LNCaP clone FGC (cell line): Measurements from ENCODE around the gene TMPRSS9.

Experiments used
- DNase-seq: peaks from one replicate; pipeline ENCODE4 v3.0.0-alpha.2; 2011; ENCODE audit warnings: low read depth
- H3K4me3 ChIP-seq: 2 replicates; pipeline ENCODE4 v1.5.1; 2011; ENCODE audit warnings: mild to moderate bottlenecking, low read depth, low read length, control low read depth
- TF ChIP-seq, protein P1 (sequence below): IDR thresholded peaks from 2 replicates; pipeline ENCODE4 v1.5.1; 2012; ENCODE audit warnings: mild to moderate bottlenecking; ENCODE audit not compliant: control insufficient read depth, insufficient read depth; ENCODE audit errors: extremely low read depth

Gene TMPRSS9

DNA sequence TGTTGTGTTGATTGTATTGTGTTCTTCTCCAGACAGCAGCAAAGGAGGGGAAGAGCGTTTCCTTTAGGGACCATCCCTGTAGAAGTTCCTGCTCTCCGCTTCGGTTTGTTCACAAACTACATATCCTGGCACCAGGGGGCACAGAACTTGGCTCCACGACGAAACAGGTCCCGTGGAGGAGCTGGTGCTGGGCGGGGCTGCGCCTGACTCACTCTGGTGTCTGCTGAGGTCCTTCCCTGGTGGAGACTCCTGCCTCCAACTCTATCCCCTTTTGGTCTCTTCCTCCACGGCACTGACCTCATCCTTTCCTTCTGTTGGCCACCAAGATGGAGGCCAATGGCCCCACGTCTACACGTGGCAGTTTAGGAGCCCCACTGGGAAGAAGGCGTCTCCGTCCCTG, 14.7 kb downstream of the TMPRSS9 start:
- DNase-seq, result no peak
- TF ChIP-seq, protein P1, sequence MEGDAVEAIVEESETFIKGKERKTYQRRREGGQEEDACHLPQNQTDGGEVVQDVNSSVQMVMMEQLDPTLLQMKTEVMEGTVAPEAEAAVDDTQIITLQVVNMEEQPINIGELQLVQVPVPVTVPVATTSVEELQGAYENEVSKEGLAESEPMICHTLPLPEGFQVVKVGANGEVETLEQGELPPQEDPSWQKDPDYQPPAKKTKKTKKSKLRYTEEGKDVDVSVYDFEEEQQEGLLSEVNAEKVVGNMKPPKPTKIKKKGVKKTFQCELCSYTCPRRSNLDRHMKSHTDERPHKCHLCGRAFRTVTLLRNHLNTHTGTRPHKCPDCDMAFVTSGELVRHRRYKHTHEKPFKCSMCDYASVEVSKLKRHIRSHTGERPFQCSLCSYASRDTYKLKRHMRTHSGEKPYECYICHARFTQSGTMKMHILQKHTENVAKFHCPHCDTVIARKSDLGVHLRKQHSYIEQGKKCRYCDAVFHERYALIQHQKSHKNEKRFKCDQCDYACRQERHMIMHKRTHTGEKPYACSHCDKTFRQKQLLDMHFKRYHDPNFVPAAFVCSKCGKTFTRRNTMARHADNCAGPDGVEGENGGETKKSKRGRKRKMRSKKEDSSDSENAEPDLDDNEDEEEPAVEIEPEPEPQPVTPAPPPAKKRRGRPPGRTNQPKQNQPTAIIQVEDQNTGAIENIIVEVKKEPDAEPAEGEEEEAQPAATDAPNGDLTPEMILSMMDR, result no peak
- H3K4me3 ChIP-seq, result no peak overlapping the region

DNA sequence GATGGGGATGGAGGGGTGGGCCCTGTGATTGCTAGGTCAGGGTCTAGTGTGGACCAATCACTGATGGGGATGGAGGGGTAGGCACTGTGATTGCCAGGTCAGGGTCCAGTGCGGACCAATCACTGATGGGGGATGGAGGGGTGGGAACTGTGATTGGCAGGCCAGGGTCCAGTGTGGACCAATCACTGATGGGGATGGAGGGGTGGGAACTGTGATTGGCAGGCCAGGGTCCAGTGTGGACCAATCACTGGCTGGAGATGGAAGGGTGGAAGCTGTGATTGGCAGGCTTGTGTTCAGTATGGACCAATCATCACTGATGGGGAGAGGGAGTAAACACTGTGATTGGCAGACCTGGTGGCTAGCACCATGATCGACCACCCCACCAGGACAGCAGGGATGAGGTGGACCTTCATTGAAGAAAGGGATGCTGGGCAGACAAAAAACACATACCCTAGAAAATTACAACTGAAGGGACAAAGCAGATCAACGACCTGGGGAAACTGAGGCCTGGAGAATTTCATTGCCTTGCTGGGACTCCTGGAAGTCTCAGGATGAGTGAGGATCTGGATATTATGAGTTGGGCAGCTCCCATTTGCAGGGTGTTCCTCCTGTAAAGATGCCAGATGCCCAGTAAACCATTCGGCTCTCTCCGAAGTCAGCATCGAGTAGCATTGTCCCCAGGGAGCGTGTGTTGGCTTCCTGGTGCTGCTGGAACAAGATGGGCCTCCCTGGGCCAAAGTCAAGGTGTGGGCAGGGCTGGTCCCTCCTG, 15.5 kb downstream of the TMPRSS9 start:
- DNase-seq, result no peak
- TF ChIP-seq, protein P1, result no peak
- no peak overlapping the region for H3K4me3 ChIP-seq

DNA sequence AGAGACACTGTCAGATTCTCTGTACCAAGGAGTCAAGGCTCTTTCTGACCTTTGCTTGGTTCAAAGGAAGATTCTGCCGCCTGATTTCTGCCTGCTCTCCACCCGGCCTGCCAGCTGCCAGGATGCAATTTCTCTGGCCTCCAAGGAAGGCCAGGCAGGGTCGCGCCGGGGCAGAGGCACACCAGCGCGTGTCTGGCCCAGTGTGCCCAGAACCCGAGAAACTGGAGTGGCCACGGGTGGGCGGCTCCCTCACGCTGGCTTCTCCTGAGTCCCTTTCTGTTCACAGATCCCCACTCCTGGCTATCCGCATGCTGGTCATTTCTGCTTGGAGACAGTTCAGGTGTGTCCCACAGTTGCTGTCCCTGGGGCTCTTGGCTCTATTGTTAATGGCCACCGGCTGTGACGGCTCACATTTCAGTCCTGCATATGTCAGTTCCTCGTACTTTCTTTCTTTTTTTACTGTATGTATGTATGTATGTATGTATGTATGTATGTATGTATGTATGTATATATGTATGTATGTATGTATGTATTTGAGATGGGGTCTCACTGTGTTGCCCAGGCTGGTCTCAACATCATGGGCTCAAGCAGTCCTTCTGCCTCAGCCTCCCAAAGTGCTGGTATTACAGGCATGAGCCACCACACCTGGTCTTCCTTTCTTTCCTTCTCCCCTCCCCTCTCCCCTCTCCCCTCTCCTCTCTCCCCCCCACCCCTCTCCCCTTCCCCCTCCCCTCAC, 16.9 kb downstream of the TMPRSS9 start:
- TF ChIP-seq, protein P1, result no peak
- no peak overlapping the region for H3K4me3 ChIP-seq
- DNase-seq, result no peak

DNA sequence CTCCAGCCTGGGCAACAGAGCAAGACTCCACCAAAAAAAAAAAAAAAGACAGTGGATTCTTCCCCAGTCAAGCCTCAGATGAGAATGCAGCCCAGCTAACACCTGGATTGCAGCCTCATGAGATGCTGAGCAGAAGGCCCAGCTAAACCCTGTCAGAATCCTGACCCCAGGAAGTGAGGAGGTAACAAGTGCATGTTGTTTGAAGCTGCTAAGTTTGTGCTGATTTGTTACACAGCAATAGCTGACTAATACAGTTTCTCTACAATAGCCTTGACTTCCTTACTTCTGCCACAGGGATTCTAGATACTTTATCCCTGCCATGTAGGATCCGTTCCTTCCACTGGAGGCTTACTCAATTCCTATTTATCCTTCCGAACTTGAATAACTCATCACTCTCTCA, 20.5 kb downstream of the TMPRSS9 start:
- TF ChIP-seq, protein P1, result no peak
- no peak for DNase-seq
- H3K4me3 ChIP-seq, result no peak overlapping the region

DNA sequence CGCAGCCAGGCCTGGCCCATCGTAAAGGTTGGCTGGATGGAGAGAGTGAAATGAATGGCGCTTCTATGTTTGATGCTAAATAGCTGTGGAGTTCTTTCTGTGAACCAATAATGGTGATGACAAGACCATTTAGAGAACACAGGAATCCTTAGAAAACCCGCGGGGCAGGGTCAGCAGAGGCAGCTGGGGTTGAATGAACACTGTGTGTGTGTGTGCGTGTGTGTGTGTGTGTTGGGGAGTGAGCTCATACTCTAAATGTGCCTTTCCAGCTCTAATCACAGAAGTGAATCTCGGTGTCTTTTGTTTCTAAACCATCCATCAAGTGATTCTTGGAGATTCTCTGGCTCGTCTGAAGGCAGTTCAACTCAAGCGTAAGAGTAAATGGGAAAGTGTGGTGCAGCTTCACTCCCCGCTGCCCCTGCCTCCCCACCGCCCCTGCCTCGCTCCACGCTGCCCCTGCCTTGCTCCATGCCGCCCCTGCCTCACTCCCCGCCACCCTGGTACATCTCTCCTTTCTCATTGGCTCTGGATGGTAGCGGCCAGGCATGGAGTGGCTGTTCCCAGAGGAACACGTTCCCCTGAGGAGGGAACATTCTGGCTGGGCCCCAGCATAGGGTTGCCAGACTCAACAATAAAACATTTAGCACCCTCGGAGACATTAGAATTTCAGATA, 21.2 kb downstream of the TMPRSS9 start:
- no peak for DNase-seq
- no peak overlapping the region for H3K4me3 ChIP-seq
- TF ChIP-seq, protein P1, result no peak

DNA sequence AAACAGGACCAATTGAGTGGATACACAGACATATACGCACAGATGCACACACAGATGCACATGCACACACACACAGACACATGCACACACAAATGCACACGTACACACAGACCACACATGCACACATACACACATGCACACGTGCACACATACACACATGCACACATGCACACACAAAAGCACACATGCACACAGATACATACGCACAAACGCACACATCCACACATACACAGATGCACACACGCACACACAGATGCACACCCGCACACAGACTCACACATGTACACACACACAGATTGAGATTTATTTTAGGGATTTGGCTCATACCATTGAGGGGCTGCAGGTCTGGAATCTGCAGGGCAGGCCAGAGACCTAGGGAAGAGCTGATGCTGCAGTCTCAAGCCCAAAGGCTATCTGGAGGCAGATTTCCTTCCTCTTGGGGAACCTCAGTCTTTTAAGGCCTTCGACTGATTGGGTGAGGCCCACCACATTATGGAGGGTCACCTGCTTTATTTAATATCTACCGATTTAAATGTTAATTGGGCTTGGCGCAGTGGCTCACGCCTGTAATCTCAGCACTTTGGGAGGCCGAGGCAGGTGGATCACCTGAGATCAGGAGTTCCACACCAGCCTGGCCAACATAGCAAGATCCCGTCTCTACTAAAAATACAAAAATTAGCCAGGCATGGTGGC, 22.6 kb downstream of the TMPRSS9 start:
- DNase-seq, result no peak
- no peak overlapping the region for H3K4me3 ChIP-seq
- TF ChIP-seq, protein P1, result no peak
